GM08714 (cell line): ENCODE results near the gene WHRN.

ENCODE experiments used
- H3K4me3 ChIP-seq: fragments of 200-500 bp; sonication (Bioruptor generic); 2 replicates; pipeline ENCODE4 v1.5.1; 2014; ENCODE audit warnings: mild to moderate bottlenecking, low read length, inconsistent platforms
- ZNF274 ChIP-seq: IDR thresholded peaks from 2 replicates; pipeline ENCODE4 v1.6.1; 2012; ENCODE audit warnings: mild to moderate bottlenecking, low read depth, low read length

WHRN gene

DNA sequence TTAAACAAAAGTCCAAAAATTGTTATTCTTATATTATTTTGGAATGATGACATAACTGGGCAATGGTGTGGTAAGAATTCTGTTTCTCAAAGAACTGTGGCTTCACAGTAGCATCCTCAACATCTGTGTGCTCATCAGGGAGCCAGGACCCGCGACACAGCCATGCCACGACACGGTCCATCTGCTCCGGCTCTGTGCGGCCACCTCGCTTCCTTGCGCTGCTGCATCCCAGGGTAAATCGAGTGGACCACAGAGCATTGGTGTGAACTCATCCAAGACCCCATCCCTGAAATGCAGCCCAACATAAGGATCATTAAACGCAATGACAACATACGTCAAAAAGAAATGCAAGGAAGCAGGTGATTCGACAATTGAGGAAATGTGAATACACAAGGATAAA, 15.3 kb downstream of the WHRN start:
- H3K4me3 ChIP-seq = no peak overlapping the region
- TF ChIP-seq ZNF274 = no peak

GRCh38 chr9:114488398-114489129, 16.7 kb downstream of the WHRN start:
- TF ChIP-seq ZNF274 = no peak
- H3K4me3 ChIP-seq = no peak overlapping the region

GRCh38 chr9:114487607-114488300, 17.5 kb downstream of the WHRN start:
- H3K4me3 ChIP-seq = no peak overlapping the region
- TF ChIP-seq ZNF274 = no peak

- no peak for TF ChIP-seq ZNF274
Observed at GRCh38 chr9:114486205-114486963, 18.9 kb downstream of the WHRN start.

GRCh38 chr9:114484854-114485443, 20.3 kb downstream of the WHRN start:
- TF ChIP-seq ZNF274 = no peak
- H3K4me3 ChIP-seq = no peak overlapping the region

More at GRCh38 chr9:114486205-114486963, 18.9 kb downstream of the WHRN start:
- H3K4me3 ChIP-seq = no peak overlapping the region

- TF ChIP-seq ZNF274 = no peak
- H3K4me3 ChIP-seq = no peak overlapping the region
Observed at GRCh38 chr9:114484215-114484853, 20.9 kb downstream of the WHRN start.

GRCh38 chr9:114483499-114483898, 21.8 kb downstream of the WHRN start:
- TF ChIP-seq ZNF274 = no peak
- no peak overlapping the region for H3K4me3 ChIP-seq

DNA sequence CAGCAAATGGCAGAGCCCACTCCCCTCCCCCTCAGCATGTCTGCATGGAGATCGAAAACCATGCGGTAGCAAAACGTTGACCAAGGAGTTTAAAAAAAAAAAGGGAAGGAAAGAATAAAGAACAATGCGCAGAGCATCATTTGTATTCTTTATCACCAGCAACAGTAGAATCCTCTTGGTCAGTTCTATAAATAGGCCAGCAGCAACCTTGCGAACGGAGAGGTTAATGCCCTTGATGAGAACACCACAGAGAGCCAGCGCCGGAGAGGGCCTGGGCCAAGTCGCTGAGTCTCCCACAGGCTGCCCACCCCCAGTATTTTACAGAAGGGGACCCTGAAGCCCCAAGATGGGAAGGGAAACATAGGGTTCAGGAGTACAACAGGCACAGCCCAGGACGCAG, 22.7 kb downstream of the WHRN start:
- no peak overlapping the region for H3K4me3 ChIP-seq
- no peak for TF ChIP-seq ZNF274

GRCh38 chr9:114481789-114482188, 23.5 kb downstream of the WHRN start:
- no peak overlapping the region for H3K4me3 ChIP-seq
- TF ChIP-seq ZNF274 = no peak

DNA sequence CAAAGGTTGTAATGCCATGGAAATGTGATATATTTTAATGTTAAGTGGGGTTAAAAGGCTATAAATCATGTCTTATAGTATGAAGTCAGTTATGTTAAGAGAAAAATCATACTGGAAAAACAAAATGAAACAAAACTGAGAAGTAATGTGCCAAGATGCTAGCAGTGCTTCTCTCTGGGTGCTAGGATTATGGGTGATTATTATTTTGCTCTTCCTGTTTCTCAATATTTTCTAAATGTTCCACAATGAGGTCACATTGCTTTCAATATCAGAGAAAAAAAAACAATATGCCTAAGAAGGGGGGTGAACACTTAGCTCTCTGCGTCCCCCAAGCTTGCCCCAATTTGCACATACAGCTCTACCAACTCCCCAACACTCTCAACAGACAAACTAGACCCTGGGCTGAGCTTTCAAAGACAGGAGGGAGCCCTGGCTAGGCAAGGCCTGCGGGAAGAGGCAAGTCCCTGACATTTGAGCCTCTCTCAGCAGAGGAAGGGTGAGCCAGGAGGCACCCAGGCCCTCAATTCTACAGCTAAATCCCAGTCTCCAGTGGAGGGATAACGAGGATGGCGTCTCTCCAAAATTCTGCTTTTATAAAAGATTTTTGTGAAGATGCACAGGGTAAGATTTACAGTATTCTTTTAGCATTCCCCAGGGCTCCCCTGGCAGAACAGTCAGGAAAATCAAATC, 24.4 kb downstream of the WHRN start:
- TF ChIP-seq ZNF274 = no peak

DNA sequence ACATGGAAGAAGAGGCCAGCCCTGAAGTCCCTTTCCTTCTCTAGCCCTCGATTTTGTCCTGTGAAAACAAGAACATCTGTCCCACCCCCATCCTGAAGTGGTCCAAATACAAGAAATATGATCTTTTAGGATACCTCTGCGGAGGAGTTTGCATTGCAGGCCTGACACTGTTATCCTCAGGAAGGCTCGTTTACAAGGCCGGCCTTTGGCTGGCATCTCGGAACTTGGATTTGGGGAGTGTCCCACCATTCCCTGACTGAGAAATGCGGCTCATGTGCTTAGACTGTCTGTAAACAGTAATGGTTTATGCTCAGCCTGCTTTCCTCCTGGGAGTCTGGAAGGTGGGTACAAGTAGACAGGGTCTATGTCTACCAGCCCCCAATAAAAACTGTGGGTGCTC, 26.4 kb downstream of the WHRN start:
- H3K4me3 ChIP-seq = no peak overlapping the region
- no peak for TF ChIP-seq ZNF274

More for the DNA sequence above, 24.4 kb downstream of the WHRN start:
- no peak overlapping the region for H3K4me3 ChIP-seq

- TF ChIP-seq ZNF274 = no peak
- no peak overlapping the region for H3K4me3 ChIP-seq
Observed at GRCh38 chr9:114478459-114478858, 26.8 kb downstream of the WHRN start.

GRCh38 chr9:114477642-114478041, 27.6 kb downstream of the WHRN start:
- H3K4me3 ChIP-seq = no peak overlapping the region
- TF ChIP-seq ZNF274 = no peak

- no peak overlapping the region for H3K4me3 ChIP-seq
- TF ChIP-seq ZNF274 = no peak
Observed at GRCh38 chr9:114476891-114477469, 28.3 kb downstream of the WHRN start.
